ENCODE data around the gene TMEM247.

DNA sequence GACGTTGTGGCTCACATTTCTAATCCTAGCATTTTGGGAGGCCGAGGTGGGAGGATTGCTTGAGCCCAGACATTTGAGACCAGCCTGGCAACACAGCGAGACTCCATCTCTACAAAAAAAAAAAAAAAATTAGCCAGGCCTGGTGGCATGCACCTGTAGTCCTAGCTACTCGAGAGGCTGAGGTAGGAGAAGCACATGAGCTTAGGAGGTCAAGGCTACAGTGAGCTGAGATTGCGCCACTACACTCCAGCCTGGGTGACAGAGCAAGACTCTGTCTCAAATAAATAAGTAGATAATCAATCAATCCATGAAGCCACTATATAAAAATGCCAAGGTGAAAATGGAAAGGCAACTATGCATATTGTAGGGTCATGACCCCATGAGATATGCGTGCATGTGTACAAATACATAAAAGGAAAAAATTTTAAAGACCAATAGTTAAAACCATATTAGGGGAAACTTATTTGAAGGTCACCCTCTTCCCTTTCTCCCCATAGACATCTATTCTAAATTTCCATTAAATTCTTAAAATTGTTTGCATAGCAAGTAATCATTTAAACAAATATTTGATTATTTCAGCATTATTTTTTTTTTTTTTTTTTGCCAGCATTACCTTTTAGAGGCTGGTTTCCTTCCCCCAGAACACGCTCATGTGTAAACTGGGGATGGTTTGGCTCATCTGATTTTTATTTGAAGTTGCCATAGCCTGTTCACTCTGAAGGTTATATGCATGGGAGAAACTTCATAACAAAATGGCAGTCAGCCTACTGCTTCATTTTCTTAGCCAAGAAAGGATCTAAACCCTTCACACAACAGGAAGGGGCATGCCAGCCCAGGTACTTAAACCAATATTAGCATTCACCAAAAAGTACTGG is 37.3 kb upstream of the TMEM247 start:
- TF ChIP-seq, protein P1, sequence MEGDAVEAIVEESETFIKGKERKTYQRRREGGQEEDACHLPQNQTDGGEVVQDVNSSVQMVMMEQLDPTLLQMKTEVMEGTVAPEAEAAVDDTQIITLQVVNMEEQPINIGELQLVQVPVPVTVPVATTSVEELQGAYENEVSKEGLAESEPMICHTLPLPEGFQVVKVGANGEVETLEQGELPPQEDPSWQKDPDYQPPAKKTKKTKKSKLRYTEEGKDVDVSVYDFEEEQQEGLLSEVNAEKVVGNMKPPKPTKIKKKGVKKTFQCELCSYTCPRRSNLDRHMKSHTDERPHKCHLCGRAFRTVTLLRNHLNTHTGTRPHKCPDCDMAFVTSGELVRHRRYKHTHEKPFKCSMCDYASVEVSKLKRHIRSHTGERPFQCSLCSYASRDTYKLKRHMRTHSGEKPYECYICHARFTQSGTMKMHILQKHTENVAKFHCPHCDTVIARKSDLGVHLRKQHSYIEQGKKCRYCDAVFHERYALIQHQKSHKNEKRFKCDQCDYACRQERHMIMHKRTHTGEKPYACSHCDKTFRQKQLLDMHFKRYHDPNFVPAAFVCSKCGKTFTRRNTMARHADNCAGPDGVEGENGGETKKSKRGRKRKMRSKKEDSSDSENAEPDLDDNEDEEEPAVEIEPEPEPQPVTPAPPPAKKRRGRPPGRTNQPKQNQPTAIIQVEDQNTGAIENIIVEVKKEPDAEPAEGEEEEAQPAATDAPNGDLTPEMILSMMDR (IDR thresholded peaks at IDR 0.05) = no peak
- TF ChIP-seq POLR2A (IDR thresholded peaks at IDR 0.05) = no peak
